ENCODE measurements around the gene PRKN.

PRKN gene

DNA sequence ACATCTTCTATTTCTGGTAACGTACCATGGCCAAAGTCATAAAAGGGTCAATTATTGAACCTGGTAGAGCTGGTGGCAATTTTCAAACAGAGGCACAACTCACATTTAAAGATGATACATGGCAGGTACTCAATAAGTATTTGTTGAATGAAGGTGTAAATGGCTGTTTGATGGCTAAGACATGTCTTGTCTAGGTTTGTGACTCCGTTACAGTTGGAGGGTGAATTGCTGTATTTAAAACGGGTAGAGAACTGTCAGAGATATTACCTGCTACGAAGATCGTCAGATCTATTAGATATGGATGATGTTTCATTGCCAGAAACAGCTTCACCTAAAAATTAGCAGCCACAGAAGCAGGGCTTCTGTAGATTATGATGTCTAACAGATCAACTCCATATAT, 601.9 kb downstream of the PRKN start:
- no peak for DNase-seq (ENCODE audit: low spot score)

DNA sequence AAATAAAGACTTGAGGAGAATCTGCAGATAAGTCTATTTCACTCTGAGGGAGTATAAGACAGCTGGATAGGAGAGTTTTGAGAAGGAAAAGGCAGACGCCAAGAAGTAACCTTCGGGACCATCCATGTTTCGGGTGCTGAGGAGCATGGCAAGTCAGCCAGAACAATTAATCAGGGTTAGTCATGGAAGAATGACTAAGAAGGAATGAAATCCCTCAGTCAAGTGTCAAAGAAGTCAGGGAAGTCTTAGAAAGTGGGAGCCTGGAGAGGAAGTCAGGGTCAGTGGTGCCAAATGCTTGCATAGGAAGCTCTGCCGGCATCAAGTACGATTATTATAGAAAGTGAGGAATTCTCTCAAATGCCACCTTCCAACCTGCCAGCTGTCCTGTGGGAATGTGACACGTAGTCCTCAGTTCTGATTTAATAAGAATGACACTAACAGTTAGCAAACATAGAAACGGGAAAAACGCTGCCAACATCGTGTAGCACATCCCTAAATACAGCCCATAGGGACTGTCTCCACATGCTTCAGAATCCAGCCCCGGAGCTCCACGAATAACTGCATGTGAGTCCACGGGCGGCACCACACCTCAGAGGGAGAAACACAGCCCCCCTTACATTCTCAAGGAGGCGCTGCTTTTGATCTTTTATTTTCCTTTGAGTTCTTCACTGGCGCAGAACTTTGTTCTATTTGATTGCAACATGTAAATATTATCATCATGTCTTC, 602.7 kb downstream of the PRKN start:
- DNase-seq (ENCODE audit: low spot score), result no peak

DNA sequence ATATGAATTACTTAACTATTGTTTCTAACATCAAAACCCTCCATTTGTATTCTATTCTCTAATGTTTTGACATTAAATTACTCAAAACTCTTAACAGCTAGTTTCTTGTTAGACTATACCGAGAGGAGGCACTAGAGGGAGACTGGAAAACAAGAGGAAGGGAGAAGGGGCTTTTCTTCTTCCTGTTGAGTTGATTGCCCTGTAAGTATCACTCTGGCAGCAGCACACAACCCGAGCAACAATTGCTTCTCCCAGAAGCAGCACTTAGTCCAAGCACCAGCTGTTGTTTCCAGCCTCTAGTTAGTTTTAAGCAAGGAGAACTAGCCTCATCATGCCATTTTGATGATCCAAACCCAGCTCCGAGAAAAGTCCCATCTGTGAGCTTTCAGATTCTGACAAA, 603.8 kb downstream of the PRKN start:
- DNase-seq (ENCODE audit: low spot score), result no peak

DNA sequence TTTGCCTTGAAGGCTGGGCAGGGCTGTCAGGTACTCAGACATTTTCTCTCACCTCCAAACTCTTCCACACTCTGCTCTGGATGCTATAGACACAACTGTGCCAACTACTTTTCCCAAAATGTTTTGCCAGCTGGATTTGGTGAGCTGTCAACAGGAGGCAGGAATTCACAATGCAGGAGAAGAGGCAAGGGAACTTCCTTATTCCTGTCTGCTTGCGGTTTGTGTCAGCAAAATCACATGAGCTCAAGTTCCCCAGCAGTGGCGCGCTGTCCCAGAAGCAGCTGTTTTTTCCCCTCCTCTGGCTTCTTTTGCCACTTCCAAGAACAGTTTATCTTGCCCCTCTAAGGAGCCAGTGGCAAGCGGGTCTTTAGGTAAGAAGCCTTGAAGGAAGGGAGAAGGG, 608.2 kb downstream of the PRKN start:
- no peak for DNase-seq (ENCODE audit: low spot score)

DNA sequence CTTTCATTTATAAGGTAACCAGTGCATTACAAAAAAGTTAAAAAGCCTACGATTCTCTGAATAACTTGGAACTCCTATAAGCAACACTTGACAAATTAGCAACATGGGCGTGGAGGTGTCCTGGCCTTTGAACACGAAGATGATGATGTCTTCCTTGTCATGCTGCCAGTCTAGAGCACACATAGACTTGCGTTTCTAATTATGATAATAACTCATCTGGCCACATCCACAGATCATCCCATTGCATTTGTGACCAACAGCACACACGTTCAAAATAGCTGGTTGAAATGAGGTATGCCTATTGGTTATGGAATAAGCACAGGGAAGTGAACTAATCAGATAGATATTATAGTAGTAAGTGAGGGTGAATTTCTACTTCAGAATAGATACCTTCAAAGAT, 608.9 kb downstream of the PRKN start:
- no peak for DNase-seq (ENCODE audit: low spot score)

DNA sequence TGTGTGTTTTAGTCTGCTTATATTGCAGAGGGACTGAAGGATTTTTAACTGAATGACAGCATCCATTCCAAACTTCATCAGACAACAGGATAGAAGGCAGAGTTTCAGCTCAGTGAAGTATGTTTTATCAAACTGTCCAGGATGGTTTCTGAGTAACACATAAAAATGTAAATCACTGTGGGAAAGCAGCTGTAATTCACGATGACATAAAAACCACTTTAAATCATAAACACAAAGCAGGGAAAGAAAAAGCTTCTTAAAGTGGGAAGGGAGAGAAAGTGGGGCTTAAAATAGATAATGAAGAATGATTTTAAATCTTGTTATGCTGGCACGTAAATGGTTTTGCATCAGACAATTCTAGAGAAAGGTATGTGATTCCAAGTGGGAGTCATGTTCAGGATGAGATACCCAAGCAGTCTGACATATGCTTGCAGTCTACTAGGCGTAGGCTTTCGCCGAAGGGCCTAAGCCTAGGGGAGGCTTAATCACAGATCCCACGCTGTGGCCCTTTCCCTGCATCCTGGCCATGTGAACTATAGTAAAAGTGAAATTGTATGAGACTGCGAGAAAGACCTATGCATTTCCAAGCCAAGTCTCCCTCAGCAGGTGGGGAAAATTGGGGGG, 610.6 kb downstream of the PRKN start:
- DNase-seq (ENCODE audit: low spot score), result no peak

DNA sequence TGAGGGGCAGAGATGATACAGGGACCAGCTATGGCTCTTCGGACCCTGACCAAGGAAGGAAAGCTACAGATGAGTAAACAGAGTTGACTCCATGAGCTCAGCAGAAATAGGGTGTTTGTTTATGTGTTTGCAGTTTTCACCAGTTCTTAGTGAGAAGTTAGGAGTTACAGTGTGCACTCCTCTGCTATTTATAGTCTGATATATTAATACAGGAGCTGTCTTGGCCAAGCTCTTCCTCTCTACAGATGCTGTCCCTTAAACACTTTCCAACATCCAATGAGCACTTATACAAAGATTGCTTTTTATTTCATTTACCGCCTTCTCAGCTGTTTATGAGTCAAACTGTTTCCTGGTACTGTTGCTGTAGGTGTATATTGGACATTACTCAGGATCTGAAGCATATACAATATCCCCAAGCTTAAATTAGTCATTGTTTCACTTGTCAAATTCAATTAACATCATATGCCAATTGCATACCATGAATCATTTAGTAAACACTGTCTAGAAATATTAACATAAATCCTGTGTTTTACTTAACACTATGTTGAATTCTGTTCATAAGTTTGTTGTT, 618.0 kb downstream of the PRKN start:
- DNase-seq (ENCODE audit: low spot score), result no peak

DNA sequence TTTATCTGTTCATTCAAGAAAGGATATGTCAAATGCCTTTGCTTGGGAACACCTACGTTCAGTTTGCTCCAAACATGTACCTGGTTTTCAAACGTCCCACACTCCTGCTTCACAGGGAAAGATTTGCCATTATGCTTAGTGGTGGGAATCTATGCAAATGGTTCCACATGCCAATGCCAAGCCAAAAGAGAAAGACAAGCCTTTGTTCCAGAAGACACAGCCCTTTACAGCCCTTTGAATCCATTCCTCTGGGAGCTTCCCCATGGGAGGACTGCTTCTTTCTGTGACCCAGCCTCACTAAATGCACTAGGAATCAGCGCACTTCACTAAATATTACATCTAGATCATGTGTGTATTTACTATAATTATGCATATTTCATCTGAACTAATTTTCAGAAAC, 619.5 kb downstream of the PRKN start:
- no peak for DNase-seq (ENCODE audit: low spot score)

DNA sequence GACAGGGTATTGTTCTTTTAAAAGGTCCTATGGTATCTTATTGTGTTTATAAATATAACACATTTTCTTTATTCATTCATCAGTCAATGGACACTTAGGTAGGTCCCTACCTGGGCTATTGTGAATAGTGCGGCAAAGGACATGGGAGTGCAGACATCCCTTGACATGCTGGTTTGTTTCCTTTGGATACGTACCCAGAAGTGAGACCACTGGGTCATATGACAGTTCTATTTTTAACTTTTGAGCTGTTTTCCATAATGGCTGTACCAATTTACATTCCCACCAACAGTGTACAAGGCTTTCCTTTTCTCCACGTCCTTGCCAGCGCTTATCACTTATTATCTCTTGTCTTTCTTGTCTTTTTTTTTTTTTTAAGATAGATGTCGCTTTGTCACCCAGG, 627.5 kb downstream of the PRKN start:
- DNase-seq (ENCODE audit: low spot score), result no peak

DNA sequence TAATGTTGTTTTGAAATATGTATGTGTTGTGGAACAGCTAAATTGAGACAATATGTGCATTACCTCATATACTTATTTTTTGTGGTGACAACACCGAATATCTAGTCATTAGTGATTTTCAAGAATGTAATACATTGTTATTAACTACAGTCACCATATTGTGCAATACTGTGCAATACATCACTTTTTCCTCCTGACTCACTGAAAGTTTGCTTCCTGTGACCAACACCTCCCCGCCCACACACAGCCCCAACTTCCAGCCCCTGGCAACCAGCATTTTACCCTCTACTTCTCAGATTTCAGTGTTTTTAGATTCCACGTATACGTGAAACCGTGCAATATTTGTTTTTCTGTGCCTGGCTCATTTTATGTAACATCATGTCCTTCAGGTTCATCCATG, 627.9 kb downstream of the PRKN start:
- no peak for DNase-seq (ENCODE audit: low spot score)

DNA sequence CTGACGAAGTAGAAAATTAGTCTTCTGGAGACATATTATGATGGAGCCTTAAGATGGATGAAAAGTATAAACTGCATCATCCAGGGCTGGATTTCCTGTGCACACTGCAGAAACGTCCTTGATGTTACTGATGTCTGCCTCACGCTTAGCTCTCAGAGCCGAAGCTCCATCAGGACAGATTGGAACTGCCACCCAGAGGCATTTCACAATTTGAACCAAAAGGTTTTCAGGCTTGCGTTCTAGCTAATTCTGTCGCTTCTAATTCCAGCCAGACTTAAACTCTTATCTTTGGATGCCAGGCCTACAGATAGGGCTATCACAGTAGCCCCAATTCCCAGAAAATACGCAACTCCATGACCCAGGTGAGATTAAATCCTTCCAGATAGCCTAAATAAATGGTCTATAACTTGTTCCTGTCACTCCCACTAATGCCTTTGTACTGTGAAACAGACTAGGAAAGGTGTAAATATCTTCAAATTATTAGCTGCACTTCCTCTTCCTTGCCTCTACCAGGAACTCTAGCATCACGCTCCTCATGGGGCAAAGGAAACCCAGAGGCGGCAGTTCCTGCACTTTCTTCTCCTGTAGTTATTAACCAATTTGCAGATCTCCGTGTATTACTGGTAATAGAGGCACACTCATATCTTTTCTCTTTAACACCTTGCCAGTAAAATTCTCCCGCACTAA, 634.6 kb downstream of the PRKN start:
- no peak for DNase-seq (ENCODE audit: low spot score)

DNA sequence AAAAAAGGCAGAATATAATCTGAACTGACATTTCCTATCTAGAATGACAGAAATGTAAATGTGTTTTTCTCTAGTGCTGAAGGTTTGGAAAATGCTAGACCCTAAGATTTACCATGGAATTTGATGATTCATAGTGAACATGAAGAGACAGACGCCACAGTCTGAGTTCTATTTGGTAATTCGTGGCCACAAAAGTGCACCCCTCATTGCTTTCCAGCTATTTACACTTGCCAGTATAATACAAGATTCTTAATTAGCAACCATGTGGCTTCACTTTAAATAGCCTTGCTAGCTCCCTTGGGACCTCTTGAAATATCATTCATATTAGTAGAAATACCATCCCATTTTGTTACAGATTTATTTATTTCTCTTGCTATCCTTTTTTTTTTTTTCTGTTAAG, 636.8 kb downstream of the PRKN start:
- DNase-seq (ENCODE audit: low spot score), result no peak

DNA sequence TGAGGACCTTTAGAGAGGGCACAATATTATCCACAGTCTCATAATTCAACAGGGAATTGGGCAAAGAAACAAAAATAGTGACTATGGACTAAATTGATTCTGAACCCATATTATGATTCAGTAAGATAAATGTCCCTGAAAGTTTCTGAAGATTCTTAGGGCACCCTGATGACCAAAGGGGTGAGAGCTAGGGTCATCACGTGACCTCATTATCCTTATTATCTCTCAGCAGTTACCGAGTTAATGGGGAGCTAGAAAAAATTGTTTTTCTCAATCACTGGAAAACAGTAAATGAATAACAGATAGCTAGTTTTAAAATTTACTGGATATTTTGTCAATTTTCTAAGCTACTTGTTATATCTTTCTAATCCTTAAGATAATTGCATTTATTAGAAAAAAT, 639.5 kb downstream of the PRKN start:
- no peak for DNase-seq (ENCODE audit: low spot score)

DNA sequence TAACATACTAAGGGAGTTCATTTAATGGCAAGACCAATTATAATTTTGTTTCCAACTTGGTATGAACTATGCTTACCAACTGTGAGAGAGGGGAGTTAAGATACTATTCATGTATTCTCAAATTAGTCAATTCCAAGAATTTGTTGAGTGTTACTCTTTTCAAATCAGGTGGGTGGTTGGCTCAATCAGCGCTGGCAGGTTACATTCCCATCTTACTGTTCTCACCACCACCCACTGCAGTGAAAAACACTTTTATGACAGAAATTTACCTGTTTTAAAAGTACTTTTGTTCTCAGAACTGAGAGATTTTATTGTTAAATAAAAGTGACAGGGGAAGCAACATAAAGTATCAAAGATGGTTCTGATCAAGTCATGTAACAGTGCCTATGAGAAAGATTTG, 642.0 kb downstream of the PRKN start:
- DNase-seq (ENCODE audit: low spot score), result no peak

DNA sequence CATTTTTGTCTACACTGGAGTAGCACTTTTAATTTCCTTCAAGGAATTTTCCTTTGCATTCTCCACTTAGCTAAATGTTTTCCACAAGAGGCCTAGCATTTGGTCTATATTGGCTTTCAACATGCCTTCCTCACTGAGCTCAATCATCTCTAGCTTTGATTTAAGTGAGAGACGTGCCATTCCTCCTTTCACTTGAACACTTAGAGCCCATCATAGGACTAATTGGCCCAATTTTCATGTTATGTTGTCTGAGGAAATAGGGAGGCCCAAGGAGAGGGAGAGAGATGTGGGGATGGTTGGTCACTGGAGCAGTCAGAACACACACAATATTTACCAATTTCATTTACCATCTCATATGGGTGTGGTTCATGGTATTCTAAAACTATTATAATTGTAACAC, 645.0 kb downstream of the PRKN start:
- DNase-seq (ENCODE audit: low spot score), result no peak

DNA sequence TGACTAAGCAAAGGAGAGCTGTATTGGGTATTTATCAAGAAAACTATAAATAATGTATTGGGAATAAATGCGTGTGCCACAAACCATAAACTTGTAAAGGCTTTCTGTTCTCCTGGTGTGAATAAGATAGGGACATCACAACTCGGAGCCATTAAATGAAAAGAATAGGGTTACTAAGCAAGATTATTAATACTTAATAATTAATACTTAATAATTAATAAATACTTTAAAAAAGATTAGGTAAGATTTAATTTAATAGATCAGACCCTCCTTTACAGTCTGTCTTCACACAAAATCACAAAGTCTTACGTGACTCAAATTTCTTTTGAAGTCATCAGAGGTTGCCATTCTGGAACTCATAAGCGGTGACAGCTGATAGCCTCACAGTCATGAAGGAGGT, 648.9 kb downstream of the PRKN start:
- no peak for DNase-seq (ENCODE audit: low spot score)

DNA sequence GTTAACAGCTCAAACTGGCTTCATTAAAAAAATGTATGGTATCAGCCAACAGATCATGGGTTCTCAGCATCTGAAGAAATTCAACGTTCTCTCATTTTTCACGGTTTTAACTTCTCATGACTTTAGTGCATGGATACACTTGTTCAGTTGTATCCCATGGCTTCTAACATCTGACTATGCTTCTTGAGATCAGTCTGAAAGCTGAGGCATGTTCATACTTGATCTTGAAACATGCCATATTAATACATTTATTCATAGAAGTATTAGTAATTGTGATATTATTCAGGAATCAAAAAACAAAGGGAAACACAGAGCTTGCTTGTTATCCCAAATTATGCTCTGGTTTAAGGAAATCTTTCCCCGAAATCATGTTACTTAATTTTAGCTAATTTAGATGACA, 649.4 kb downstream of the PRKN start:
- DNase-seq (ENCODE audit: low spot score), result no peak

DNA sequence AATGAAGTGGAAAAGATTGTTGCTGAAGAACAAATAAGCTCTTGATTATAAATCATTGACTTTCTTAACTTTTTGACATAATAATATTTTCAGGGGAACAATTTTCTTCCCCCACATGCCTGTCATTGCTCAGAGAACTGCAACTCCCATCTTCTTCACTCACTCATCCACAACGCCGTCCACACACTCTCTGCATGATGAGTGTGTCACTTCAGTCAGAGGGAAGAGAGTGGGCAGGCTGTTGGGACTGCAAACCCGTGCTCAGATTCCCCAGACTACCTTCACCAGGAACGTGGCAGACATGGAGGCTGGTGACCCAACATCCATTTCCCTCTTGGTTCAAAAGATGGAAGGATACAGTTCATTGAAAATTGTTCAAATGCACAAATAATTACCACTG, 650.8 kb downstream of the PRKN start:
- DNase-seq (ENCODE audit: low spot score), result no peak

DNA sequence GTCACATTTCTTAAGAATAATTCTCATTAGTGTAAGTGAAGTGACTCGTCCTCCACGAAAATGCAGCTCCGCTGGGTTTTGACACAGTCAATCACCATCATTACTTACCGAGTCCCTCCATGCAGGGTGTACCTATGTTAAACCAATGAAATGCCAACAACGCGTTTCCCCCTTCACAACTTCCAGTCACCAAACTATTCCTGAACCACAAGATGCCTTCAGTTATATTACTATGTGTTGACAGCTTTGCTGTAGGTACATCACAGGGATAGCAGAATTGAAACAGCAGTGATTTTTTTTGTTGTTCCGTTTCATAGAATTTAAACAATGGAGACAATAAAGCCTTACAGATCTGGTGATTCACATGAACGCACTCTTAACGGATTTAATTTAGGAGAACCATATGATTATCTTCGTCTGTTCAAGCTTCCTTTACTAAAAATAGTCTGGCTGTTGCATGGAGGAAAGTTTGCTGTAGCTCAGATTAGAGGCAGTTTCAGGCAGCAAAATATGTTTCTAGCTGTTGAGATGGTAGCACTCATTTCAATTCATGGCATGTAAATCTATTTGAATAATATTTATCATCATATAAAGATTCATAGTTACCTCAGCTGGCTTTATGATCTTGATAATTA, 652.8 kb downstream of the PRKN start:
- no peak for DNase-seq (ENCODE audit: low spot score)

DNA sequence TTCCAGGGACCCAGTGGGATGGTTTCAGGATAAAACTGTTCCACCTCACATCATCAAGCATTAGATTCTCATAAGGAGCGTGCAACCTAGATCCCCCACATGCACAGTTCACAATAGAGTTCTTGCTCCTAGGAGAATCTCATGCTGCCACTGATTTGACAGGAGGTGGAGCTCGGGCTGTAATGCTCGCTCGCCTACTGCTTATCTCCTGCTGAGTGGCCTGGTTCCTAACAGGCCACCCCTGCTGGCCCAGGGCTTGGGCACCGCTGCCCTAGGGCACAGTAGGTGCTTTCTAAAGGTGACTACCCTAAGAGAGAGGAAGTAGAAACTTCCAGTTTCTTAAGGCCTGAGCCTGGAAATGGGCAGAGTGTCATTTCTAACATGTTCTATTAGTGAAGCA, 656.9 kb downstream of the PRKN start:
- no peak for DNase-seq (ENCODE audit: low spot score)

DNA sequence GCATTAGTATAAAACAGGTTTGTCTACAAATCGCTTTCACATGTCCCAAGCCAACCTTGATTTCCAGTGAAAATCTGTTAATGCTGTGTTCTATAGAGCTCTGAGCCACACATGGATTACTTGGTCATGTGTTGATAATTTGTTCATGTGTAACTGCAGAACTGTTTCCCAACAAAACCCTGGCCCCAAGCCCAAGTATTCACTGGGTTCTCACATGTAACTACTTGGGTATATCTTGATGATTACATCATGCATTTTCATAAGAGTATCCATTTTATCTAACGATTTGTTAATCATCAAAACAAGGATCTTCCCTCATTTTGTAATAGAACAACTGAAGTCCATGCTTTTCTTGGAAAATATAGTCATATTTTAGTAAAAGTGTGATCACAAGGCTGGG, 657.6 kb downstream of the PRKN start:
- no peak for DNase-seq (ENCODE audit: low spot score)

DNA sequence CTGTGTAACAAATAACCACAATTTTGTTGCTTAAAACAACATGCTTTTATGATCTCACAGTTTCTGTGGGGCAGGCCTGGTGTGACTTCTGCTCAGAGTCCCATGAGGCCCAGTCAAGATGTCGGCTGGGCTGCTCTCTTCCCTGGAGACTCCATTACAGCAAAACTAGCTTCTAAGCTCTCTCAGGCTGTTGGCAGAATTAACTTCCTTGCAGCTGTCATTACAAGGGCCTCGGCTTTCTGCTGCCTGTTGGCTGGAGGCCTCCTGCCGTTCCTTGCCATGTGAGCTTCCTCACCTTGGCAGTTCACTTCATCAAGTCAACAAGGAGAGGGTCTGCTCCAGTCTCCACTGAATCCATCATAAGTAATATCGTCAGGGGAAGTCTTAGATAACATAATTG, 659.2 kb downstream of the PRKN start:
- no peak for DNase-seq (ENCODE audit: low spot score)

DNA sequence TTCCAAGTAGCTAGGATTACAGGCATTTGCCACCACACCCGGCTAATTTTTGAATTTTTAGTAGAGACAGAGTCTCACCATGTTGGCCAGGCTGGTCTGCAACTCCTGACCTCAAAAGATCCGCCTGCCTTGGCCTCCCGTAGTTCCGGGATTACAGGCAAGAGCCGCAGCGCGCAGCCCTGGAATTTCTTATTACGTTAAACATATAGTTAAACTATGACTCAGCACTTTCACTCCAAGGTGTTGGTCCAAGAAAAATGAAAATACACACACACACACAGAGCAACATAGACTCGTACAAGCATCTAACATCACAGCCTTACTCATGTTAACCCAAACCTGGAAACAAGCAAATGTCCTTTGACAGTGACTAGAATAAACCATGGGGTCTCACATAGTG, 663.9 kb downstream of the PRKN start:
- no peak for DNase-seq (ENCODE audit: low spot score)

Measured in CD4-positive, alpha-beta T cell treated with Interleukin-6 at 100 ng/mL for 8 hours (primary cell).